Smooth muscle cell (in vitro differentiated cells): ENCODE results near the gene STN1. TPM values are rescaled to one million over a fixed set of nuclear protein-coding genes. Genes with fewer than 3 reads are reported as not detected.

Experiments used
- DNase-seq: peaks from one replicate; lab custom pipeline; 2025; ENCODE audit not compliant: unreplicated experiment; lab: John Stamatoyannopoulos, UW
- H2AFZ ChIP-seq: fragments of 200-600 bp; sonication (generic); 2 replicates; pipeline ENCODE4 v1.6.0; 2016; ENCODE audit warnings: antibody characterized with exemption, low read depth, mild to moderate bottlenecking
- H3F3A ChIP-seq: fragments of 200-600 bp; sonication (generic); 2 replicates; pipeline ENCODE4 v1.6.0; 2017; ENCODE audit warnings: antibody characterized with exemption, low read depth
- H3K27ac ChIP-seq: fragments of 200-600 bp; sonication (generic); 2 replicates; pipeline ENCODE4 v1.5.1; 2016; ENCODE audit warnings: low read depth, mild to moderate bottlenecking
- H3K27me3 ChIP-seq: fragments of 200-600 bp; sonication (generic); 2 replicates; pipeline ENCODE4 v1.6.1; 2016; ENCODE audit warnings: low read depth, mild to moderate bottlenecking
- H3K36me3 ChIP-seq: fragments of 200-600 bp; sonication (generic); 2 replicates; pipeline ENCODE4 v1.5.1; 2016; ENCODE audit warnings: low read depth
- H3K4me1 ChIP-seq: fragments of 200-600 bp; sonication (generic); 2 replicates; pipeline ENCODE4 v1.5.1; 2016; ENCODE audit warnings: low read depth
- H3K4me2 ChIP-seq: fragments of 200-600 bp; sonication (generic); 2 replicates; pipeline ENCODE4 v1.6.0; 2016; ENCODE audit warnings: mild to moderate bottlenecking
- H3K4me3 ChIP-seq: fragments of 200-600 bp; sonication (generic); 2 replicates; pipeline ENCODE4 v1.5.1; 2016; ENCODE audit warnings: mild to moderate bottlenecking
- H3K79me2 ChIP-seq: fragments of 200-600 bp; sonication (generic); 2 replicates; pipeline ENCODE4 v1.6.0; 2016; ENCODE audit warnings: low read depth, mild to moderate bottlenecking
- H3K9ac ChIP-seq: fragments of 200-600 bp; sonication (generic); 2 replicates; pipeline ENCODE4 v1.6.0; 2016; ENCODE audit warnings: low read depth
- H3K9me3 ChIP-seq: fragments of 200-600 bp; sonication (generic); replicated peaks from 2 replicates; pipeline ENCODE4 v1.5.1; 2016; ENCODE audit warnings: low read depth
- H4K20me1 ChIP-seq: fragments of 200-600 bp; sonication (generic); 2 replicates; pipeline ENCODE4 v1.6.0; 2016; ENCODE audit warnings: low read depth
- WGBS: methylation state at CpG from one replicate; pipeline ENCODE4 v1.1.7; 2016; ENCODE audit warnings: low lambda C conversion rate; 5-methylcytosine and 5-hydroxymethylcytosine counted together
- polyA plus RNA-seq: library from polyadenylated mRNA; unstranded; fragments of >200 nt; fragmentation: Nextera tagmentation; extraction: Ambion mirVana; gene quantifications from 2 replicates; pipeline ENCODE4 v1.2.1, GENCODE V29; 2016
- total RNA-seq: library from RNA; depleted of rRNA; stranded (reverse); fragments of >200 nt; gene quantifications from 2 replicates; pipeline ENCODE4 v1.2.3, GENCODE V29; 2014
- TF ChIP-seq, protein P1 (sequence below): fragments of 200-600 bp; sonication (generic); IDR thresholded peaks from 2 replicates; pipeline ENCODE4 v1.5.1; 2017; ENCODE audit warnings: borderline replicate concordance, mild to moderate bottlenecking, antibody characterized with exemption; ENCODE audit not compliant: insufficient read depth, poor library complexity, severe bottlenecking

STN1 gene
- total and polyA plus RNA-seq, 2 experiments from 2014 or later: 34.9 to 38.6 TPM

DNA sequence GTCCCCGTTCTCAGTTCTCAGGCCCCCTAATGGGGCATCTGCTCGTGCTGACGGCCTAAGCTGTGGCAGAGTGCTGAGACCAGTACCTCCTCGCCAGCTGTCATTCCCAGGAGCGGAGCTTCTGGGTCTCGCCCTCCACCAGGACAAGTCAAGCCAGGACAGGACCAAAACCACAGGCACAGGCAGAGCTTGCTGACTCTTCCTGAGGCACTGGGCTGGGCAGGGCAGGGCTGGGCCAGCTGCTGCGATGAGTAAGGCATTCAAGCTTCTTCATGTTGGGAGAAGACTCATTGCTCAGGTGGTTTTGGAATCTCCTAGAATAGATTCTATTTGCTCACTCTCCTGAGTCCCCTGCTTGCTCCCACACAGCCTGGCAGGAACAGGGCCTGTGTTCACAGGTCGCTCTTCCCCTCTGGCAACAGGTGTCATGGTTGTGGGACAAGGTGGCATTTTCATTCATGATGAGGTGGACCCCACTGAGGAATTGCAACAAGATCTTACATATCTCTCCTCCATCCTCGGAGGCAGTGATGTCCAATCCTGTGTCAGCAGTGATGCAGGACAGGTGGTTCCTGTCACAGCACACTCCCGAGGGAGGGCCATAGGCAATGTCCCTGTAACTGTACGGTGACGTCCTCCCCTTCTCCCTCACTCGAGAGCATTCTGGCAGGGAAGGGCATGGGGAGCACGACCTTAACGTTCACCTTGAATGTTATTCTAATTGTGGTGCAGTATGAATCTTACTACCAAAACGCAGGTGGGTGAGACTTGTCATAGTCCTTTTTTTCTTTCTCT, 45.6 kb downstream of the STN1 start:
- Histone ChIP-seq H3K9me3 (no peaks in the 10 kb centered on the region), H3K27ac (peak overlapping the region; percentile 52), H3K4me1 (peaks cover 12% of the 10 kb centered on the region), H3K79me2 (no peaks in the 10 kb centered on the region), H4K20me1 (no peaks in the 10 kb centered on the region), H3K36me3 (no peaks in the 10 kb centered on the region), H2AFZ (no peak overlapping the region), H3K4me2 (no peak overlapping the region), H3F3A (peaks cover 8% of the 10 kb centered on the region), H3K27me3 (no peaks in the 10 kb centered on the region), H3K9ac (no peak overlapping the region), H3K4me3 (no peak overlapping the region)
- DNase-seq: no peak
- 85% methylated on average over 16 of the region's 16 CpGs for WGBS
- TF ChIP-seq, protein P1, sequence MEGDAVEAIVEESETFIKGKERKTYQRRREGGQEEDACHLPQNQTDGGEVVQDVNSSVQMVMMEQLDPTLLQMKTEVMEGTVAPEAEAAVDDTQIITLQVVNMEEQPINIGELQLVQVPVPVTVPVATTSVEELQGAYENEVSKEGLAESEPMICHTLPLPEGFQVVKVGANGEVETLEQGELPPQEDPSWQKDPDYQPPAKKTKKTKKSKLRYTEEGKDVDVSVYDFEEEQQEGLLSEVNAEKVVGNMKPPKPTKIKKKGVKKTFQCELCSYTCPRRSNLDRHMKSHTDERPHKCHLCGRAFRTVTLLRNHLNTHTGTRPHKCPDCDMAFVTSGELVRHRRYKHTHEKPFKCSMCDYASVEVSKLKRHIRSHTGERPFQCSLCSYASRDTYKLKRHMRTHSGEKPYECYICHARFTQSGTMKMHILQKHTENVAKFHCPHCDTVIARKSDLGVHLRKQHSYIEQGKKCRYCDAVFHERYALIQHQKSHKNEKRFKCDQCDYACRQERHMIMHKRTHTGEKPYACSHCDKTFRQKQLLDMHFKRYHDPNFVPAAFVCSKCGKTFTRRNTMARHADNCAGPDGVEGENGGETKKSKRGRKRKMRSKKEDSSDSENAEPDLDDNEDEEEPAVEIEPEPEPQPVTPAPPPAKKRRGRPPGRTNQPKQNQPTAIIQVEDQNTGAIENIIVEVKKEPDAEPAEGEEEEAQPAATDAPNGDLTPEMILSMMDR: no peak

DNA sequence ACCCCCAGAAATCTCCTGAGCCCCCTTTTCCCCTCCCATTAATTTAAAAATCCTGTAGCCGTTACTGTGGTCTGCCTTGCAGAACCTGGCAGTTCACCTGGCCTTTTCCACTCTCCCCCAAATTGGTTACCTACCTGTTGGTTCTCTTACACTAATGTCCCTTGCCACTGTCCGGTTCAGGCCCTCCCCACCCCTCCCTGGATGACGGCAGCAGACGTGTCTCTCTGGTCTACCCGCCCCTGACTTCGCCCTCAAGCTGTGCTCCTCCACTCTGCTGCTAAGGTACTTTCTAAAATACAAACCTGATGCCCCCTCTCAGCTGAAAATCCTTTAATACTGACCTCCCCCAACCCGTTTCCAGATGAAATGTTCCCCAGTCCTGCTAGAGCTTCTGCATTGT, 47.0 kb downstream of the STN1 start:
- no peak overlapping the region for H3K9ac ChIP-seq
- no peak overlapping the region for H2AFZ ChIP-seq
- H4K20me1 ChIP-seq: no peaks in the 10 kb centered on the region
- no peaks in the 10 kb centered on the region for H3K79me2 ChIP-seq
- no peaks in the 10 kb centered on the region for H3K9me3 ChIP-seq
- H3K36me3 ChIP-seq: no peaks in the 10 kb centered on the region
- peak overlapping the region; percentile 48 for H3K4me2 ChIP-seq
- H3F3A ChIP-seq: peaks cover 8% of the 10 kb centered on the region
- H3K4me1 ChIP-seq: peaks cover 12% of the 10 kb centered on the region
- no peak for DNase-seq
- H3K27me3 ChIP-seq: no peaks in the 10 kb centered on the region
- 77% methylated on average over 7 of the region's 7 CpGs for WGBS
- TF ChIP-seq, protein P1: no peak
- H3K4me3 ChIP-seq: no peak overlapping the region
- peak overlapping the region; percentile 52 for H3K27ac ChIP-seq

DNA sequence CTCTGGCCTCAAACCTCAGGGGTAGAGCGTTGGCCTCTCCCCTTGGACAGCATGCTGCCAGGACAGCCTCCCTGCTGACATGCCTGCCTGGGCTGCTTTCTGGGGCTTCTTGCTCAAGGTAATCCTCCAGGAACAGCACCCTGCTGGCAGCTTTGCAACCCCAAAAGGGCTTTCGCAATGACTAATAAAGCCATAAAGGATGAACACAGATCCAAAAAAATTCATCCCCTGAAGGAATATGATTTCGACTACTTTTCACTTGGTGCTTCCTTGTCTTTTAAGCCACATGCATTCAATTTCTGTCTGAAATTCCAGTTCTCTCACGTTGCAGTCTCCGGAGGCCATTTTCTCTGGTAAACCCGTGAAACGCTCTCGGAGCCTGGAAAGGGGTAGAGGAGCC, 47.5 kb downstream of the STN1 start:
- Histone ChIP-seq H4K20me1 (no peaks in the 10 kb centered on the region), H3K4me1 (peaks cover 12% of the 10 kb centered on the region), H3K79me2 (no peaks in the 10 kb centered on the region), H3K9ac (no peak overlapping the region), H3K27ac (peak overlapping the region; percentile 52), H3F3A (peaks cover 8% of the 10 kb centered on the region), H3K4me3 (no peak overlapping the region), H3K9me3 (no peaks in the 10 kb centered on the region), H3K36me3 (no peaks in the 10 kb centered on the region), H2AFZ (no peak overlapping the region), H3K27me3 (no peaks in the 10 kb centered on the region), H3K4me2 (peak overlapping the region; percentile 48)
- 60% methylated on average over 8 of the region's 8 CpGs for WGBS
- no peak for DNase-seq
- TF ChIP-seq, protein P1: no peak

DNA sequence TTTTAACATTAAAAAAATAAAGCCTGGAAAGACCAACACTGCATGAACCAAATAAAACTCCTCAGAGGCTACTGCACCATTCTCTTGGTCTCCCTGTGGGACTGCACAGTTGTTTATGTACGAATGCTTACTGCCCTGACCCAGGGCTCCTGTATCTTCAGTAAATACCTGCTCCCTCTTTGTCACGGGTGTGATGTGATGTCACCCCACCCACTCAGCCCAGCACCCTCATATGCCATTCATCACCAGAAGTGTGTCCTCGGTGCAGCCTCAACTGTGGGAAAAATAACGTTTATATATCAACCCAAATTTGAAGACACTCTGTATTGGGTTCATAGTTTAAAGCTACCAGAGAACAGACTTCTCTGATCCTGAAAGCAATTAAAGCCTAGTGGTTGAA, 48.6 kb downstream of the STN1 start:
- no peak for DNase-seq
- Histone ChIP-seq H3F3A (peaks cover 8% of the 10 kb centered on the region), H3K27ac (no peak overlapping the region), H3K4me1 (peaks cover 12% of the 10 kb centered on the region), H3K79me2 (no peaks in the 10 kb centered on the region), H2AFZ (no peak overlapping the region), H3K4me3 (no peak overlapping the region), H3K9me3 (peaks cover 4% of the 10 kb centered on the region), H3K9ac (no peak overlapping the region), H3K36me3 (no peaks in the 10 kb centered on the region), H4K20me1 (no peaks in the 10 kb centered on the region), H3K27me3 (no peaks in the 10 kb centered on the region), H3K4me2 (no peak overlapping the region)
- WGBS: 80% methylated on average over 4 of the region's 4 CpGs
- TF ChIP-seq, protein P1: no peak
